ENCODE measurements around the gene DLEC1.
"Not testable (repeated sequence)": the region's sequence is repeated elsewhere in the genome, so short reads cannot be mapped to it uniquely, and the experiment has no call there.

DLEC1 gene

GRCh38 chr3:38157595-38157994, 118.6 kb downstream of the DLEC1 start:
- no peak overlapping the region for H3K4me3 ChIP-seq (replicated peaks; ENCODE audit: low read depth, low read length)
- DNase-seq (ENCODE audit: low read depth), result no peak
- TF ChIP-seq CTCF (IDR thresholded peaks at IDR 0.05; ENCODE audit: low read length, missing control alignments), result no peak

GRCh38 chr3:38158472-38158871, 119.5 kb downstream of the DLEC1 start:
- H3K4me3 ChIP-seq (replicated peaks; ENCODE audit: low read depth, low read length), result no peak overlapping the region
- DNase-seq (ENCODE audit: low read depth), result no peak
- no peak for TF ChIP-seq CTCF (IDR thresholded peaks at IDR 0.05; ENCODE audit: low read length, missing control alignments)

GRCh38 chr3:38160704-38161103, 121.7 kb downstream of the DLEC1 start:
- not testable (repeated sequence) for DNase-seq (ENCODE audit: low read depth); H3K4me3 ChIP-seq (replicated peaks; ENCODE audit: low read depth, low read length)

- H3K4me3 ChIP-seq (replicated peaks; ENCODE audit: low read depth, low read length), result no peak overlapping the region
- peak; percentile 5 for TF ChIP-seq CTCF (IDR thresholded peaks at IDR 0.05; ENCODE audit: low read length, missing control alignments)
- DNase-seq (ENCODE audit: low read depth), result no peak
These were observed 124.3 kb downstream of the DLEC1 start for GRCh38 chr3:38163117-38163840.

GRCh38 chr3:38163841-38164642, 125.0 kb downstream of the DLEC1 start:
- no peak for DNase-seq (ENCODE audit: low read depth)
- peak overlapping the region; percentile 84 for H3K4me3 ChIP-seq (replicated peaks; ENCODE audit: low read depth, low read length)
- TF ChIP-seq CTCF (IDR thresholded peaks at IDR 0.05; ENCODE audit: low read length, missing control alignments), result no peak

- no peak for TF ChIP-seq CTCF (IDR thresholded peaks at IDR 0.05; ENCODE audit: low read length, missing control alignments)
- H3K4me3 ChIP-seq (replicated peaks; ENCODE audit: low read depth, low read length), result peak overlapping the region; percentile 84
- DNase-seq (ENCODE audit: low read depth), result no peak
These were observed 125.6 kb downstream of the DLEC1 start for GRCh38 chr3:38164643-38164951.

- H3K4me3 ChIP-seq (replicated peaks; ENCODE audit: low read depth, low read length), result peak within 1 kb of the TSS; percentile 84
- TF ChIP-seq CTCF (IDR thresholded peaks at IDR 0.05; ENCODE audit: low read length, missing control alignments), result no peak
- peak; percentile 100 for DNase-seq (ENCODE audit: low read depth)
These were observed 126.1 kb downstream of the DLEC1 start, which contains the start of gene OXSR1 for GRCh38 chr3:38164952-38165721. Gene OXSR1, plus strand, starts transcription at chr3:38165537. Its CDS starts 340 bp downstream, at chr3:38165877.

Measured in fibroblast of pulmonary artery (primary cell).